A673 (cell line): ENCODE data around the gene LRRC27. TPM values are rescaled to one million over a fixed set of nuclear protein-coding genes. Genes with fewer than 3 reads are reported as not detected.
"Not testable (repeated sequence)": the region's sequence is repeated elsewhere in the genome, so short reads cannot be mapped to it uniquely, and the experiment has no call there.

Experiments used
- BruUV-seq: library from RNA; stranded (reverse); fragments of 400-500 nt; replicated peaks from 2 replicates; lab custom pipeline; 2021; lab: Mats Ljungman, UMichigan
- CTCF ChIA-PET: fragments of 300-600 bp; sonication (Branson Sonifier 250); formaldehyde crosslinking; loops from one replicate; lab custom pipeline; 2022; ENCODE audit warnings: antibody characterized with exemption; lab: Charles Lee
- POLR2A ChIA-PET: fragments of 300-600 bp; sonication (Branson Sonifier 250); formaldehyde crosslinking; loops from one replicate; lab custom pipeline; 2022; ENCODE audit warnings: antibody characterized with exemption; ENCODE audit not compliant: low non-redundant PET; lab: Charles Lee
- DNase-seq: peaks from one replicate; pipeline ENCODE4 v3.0.0-alpha.2; 2015; ENCODE audit warnings: low spot score
- H3K27ac ChIP-seq: fragments of 200-600 bp; sonication (generic); 2 replicates; pipeline ENCODE4 v1.5.1; 2016; ENCODE audit warnings: mixed run types, low read depth, mild to moderate bottlenecking, mixed read lengths, antibody characterized with exemption, low read length; ENCODE audit not compliant: poor library complexity, severe bottlenecking
- H3K27me3 ChIP-seq: fragments of 200-600 bp; sonication (generic); replicated peaks from 2 replicates; pipeline ENCODE4 v1.6.1; 2017; ENCODE audit warnings: mixed run types, low read depth, mild to moderate bottlenecking, mixed read lengths, antibody characterized with exemption, low read length; ENCODE audit not compliant: insufficient read depth, poor library complexity
- H3K36me3 ChIP-seq: fragments of 200-600 bp; sonication (generic); 2 replicates; pipeline ENCODE4 v1.6.1; 2016; ENCODE audit warnings: mixed run types, mild to moderate bottlenecking, mixed read lengths, antibody characterized with exemption, low read length; ENCODE audit not compliant: insufficient read depth, poor library complexity, severe bottlenecking
- H3K4me1 ChIP-seq: fragments of 200-600 bp; sonication (generic); 2 replicates; pipeline ENCODE4 v1.6.1; 2017; ENCODE audit warnings: mixed run types, mild to moderate bottlenecking, mixed read lengths, antibody characterized with exemption, low read length; ENCODE audit not compliant: insufficient read depth, poor library complexity, severe bottlenecking
- H3K4me3 ChIP-seq: fragments of 200-600 bp; sonication (generic); 2 replicates; pipeline ENCODE4 v1.5.1; 2016; ENCODE audit warnings: low read depth, mixed run types, mild to moderate bottlenecking, mixed read lengths, low read length; ENCODE audit not compliant: poor library complexity, severe bottlenecking
- H3K9me3 ChIP-seq: fragments of 200-600 bp; sonication (generic); 2 replicates; pipeline ENCODE4 v1.6.1; 2016; ENCODE audit warnings: mixed run types, low read depth, mild to moderate bottlenecking, mixed read lengths, antibody characterized with exemption, low read length; ENCODE audit not compliant: poor library complexity, severe bottlenecking
- CTCF ChIP-seq: fragments of 300-800, 200-600 bp; sonication (generic); conservative IDR thresholded peaks from 2 replicates; pipeline ENCODE4 v1.5.1; 2017; ENCODE audit warnings: low read depth, mild to moderate bottlenecking, antibody characterized with exemption, low read length, moderate library complexity, mixed read lengths
- EZH2 ChIP-seq: fragments of 200-600 bp; sonication (generic); IDR thresholded peaks from 2 replicates; pipeline ENCODE4 v1.6.1; 2017; ENCODE audit warnings: borderline replicate concordance, low read depth, mild to moderate bottlenecking, mixed read lengths, antibody characterized with exemption, low read length; ENCODE audit not compliant: poor library complexity, severe bottlenecking
- intact Hi-C: fragments of 100-400 bp; cut with micrococcal nuclease; formaldehyde crosslinking; loops from one replicate; pipeline ENCODE4 v1.10.0; 2022; ENCODE audit not compliant: unreplicated experiment
- total RNA-seq: library from RNA; stranded (reverse); gene quantifications from 2 replicates; pipeline ENCODE4 v1.2.3, GENCODE V29; 2021

LRRC27 gene
- total RNA-seq, 1 experiment from 2014 or later, result 11.5 TPM

DNA sequence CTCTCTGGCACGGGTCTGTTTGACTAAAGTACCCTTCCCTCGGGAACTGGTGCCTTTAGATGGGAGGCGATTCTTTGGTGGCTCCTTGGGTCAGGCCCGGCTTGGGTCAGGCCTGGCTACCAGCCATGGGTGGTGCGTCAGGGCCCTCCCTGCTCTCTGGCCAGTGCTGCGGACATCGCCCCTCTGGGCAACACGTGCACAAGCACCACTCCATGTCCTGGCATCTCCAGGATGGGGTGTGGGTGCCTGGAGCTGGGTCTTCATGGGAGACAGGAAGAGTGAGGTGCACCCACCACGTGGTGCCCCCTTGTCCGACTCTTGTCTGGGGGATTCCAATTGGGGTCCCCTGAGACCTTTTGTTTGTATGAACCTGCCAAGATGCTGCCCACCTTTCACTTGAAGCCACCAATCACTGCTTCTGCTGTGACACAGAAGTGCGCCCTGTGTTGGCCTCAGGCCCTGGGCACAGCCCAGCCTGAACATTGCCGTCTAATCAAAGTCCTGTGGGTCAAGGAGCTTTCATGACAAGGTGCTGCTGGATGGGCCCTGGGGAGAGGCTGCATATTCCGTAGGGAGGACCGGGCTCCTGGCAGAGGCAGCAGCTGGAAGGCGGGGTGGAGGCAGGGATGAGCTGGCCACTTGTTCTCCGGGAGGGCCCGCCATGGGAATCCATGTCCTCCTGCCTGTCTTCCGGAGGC, 53.9 kb downstream of the LRRC27 start:
- no peak for DNase-seq
- ChIA-PET CTCF (no interaction called here), POLR2A (no interaction called here)
- TF ChIP-seq EZH2, result no peak
- TF ChIP-seq CTCF, result no peak
- Histone ChIP-seq H3K4me1 (peaks cover 15% of the 10 kb centered on the region), H3K4me3 (no peak overlapping the region), H3K9me3 (no peaks in the 10 kb centered on the region), H3K27ac (no peak overlapping the region), H3K36me3 (no peaks in the 10 kb centered on the region), H3K27me3 (no peaks in the 10 kb centered on the region)
- no TSS peak for BruUV-seq
- intact Hi-C loops, result loop anchor here (5.0 kb wide), 1 partner anchor 251 kb away; no protein-coding TSS in a partner anchor

- ChIA-PET CTCF (no interaction called here), POLR2A (no interaction called here)
- intact Hi-C loops, result loop anchor here (5.0 kb wide), 1 partner anchor 251 kb away; no protein-coding TSS in a partner anchor
- no peaks in the 10 kb centered on the region for H3K9me3 ChIP-seq
- peaks cover 15% of the 10 kb centered on the region for H3K4me1 ChIP-seq
- H3K27ac ChIP-seq, result no peak overlapping the region
- H3K36me3 ChIP-seq, result no peaks in the 10 kb centered on the region
- H3K27me3 ChIP-seq, result no peaks in the 10 kb centered on the region
- TF ChIP-seq EZH2, result no peak
- no peak for TF ChIP-seq CTCF
- H3K4me3 ChIP-seq, result no peak overlapping the region
- no peak for DNase-seq
- BruUV-seq, result no TSS peak
These were observed 54.4 kb downstream of the LRRC27 start for GRCh38 chr10:132386419-132386831.

DNA sequence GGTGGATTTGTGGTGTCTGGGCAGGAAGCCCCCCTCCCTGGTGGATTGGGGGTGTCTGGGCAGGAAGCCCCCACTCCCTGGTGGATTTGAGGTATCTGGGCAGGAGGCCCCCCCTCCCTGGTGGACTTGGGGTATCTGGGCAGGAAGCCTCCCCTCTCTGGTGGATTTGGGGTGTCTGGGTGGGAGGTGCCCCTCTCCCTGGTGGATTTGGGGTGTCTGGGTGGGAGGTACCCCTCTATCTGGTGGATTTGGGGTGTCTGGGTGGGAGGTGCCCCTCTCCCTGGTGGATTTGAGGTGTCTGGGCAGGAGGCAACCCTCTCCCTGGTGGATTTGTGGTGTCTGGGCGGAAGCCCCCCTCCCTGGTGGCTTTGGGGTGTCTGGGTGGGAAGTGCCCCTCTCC, 54.9 kb downstream of the LRRC27 start:
- H3K36me3 ChIP-seq, H3K27me3 ChIP-seq, BruUV-seq, H3K9me3 ChIP-seq, DNase-seq, H3K27ac ChIP-seq, H3K4me3 ChIP-seq, POLR2A ChIA-PET, CTCF ChIA-PET: not testable (repeated sequence)
- H3K4me1 ChIP-seq, result peaks cover 15% of the 10 kb centered on the region
- intact Hi-C loops, result loop anchor here (5.0 kb wide), 1 partner anchor 250 kb away; no protein-coding TSS in a partner anchor
